ENCODE measurements around the gene NTM.

The NTM gene

DNA sequence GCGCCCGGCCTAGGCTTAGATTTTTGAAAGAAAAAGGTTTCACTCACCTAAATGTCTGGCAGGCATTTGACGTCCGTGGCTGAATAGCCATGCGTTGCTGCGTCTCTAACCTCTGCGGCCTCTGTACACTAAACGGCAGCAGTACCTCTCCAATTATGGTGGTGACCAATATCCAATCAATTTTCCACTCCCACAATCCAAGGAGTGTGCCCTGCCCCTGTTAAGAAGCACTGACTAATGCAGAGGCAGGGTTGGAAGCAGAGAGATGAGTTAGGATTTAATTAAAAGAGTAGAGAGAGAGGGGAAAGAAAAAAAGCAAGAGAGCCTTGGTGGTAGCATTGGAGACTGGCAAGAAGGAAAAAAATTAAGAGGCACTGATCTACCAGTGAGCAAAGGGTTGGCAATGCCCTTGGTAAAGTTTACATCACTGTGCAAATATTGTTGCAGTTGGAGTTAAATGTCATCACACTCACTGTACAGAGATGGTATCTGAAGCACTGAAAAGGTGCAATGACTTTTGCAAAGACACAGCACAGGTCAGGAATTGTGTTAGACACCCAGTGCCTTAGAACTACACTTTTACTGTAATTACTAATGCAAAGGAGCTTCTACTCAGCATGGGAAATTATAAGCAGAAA lies 526.7 kb downstream of the NTM start:
- no peak overlapping the region for H2BK15ac ChIP-seq (ENCODE audit: low read depth, poor library complexity, severe bottlenecking)
- H3K27me3 ChIP-seq (ENCODE audit: control insufficient read depth in 1 of 2, insufficient read depth in 1 of 2, low read length in 2 of 2): no peaks in the 10 kb centered on the region
- no peak overlapping the region for H2BK12ac ChIP-seq (ENCODE audit: low read length in 2 of 2)
- no peak overlapping the region for H3K4me3 ChIP-seq (ENCODE audit: insufficient read depth in 1 of 2, low read depth in 1 of 2, low read length in 2 of 2)
- no peaks in the 10 kb centered on the region for H3K79me1 ChIP-seq (replicated peaks; ENCODE audit: low read length, poor library complexity, severe bottlenecking)
- no peak overlapping the region for H3K14ac ChIP-seq (ENCODE audit: low read length in 2 of 2)
- no peak overlapping the region for H2BK5ac ChIP-seq (ENCODE audit: low read depth, low read length, poor library complexity, severe bottlenecking)
- H3K9me3 ChIP-seq (ENCODE audit: control insufficient read depth, low read length): no peaks in the 10 kb centered on the region
- no peak overlapping the region for H3K23ac ChIP-seq (ENCODE audit: low read length in 2 of 2)
- H3K4me2 ChIP-seq (ENCODE audit: low read length, poor library complexity, severe bottlenecking): no peak overlapping the region
- peaks cover 7% of the 10 kb centered on the region for H3K4me1 ChIP-seq (ENCODE audit: control insufficient read depth, insufficient read depth, low read depth, low read length)
- no peak overlapping the region for H3K18ac ChIP-seq (ENCODE audit: low read depth in 1 of 2, low read length in 2 of 2)
- no peak overlapping the region for H4K91ac ChIP-seq (ENCODE audit: low read length)
- no peak overlapping the region for H3K9ac ChIP-seq (ENCODE audit: low read length)
- H2AFZ ChIP-seq (ENCODE audit: low read depth, low read length): no peak overlapping the region
- H2AK5ac ChIP-seq (ENCODE audit: low read length, severe bottlenecking): no peak overlapping the region
- no peak overlapping the region for H3K4ac ChIP-seq (ENCODE audit: low read depth in 1 of 2, low read length in 2 of 2)
- peak overlapping the region; percentile 8 for H3K27ac ChIP-seq (ENCODE audit: low read length, poor library complexity, severe bottlenecking)
- H3K36me3 ChIP-seq (ENCODE audit: control insufficient read depth in 1 of 2, insufficient read depth in 2 of 2, low read depth in 1 of 2, low read length in 2 of 2): no peaks in the 10 kb centered on the region
- no peak overlapping the region for H4K8ac ChIP-seq (ENCODE audit: low read length)
- H2BK120ac ChIP-seq (ENCODE audit: low read depth, low read length): no peak overlapping the region
- no peak for DNase-seq
- WGBS: 98% methylated on average over 8 of the region's 8 CpGs

GRCh38 chr11:131897956-131898355 lies 527.5 kb downstream of the NTM start:
- Histone ChIP-seq H2BK120ac (ENCODE audit: low read depth, low read length) (no peak overlapping the region), H3K4me1 (ENCODE audit: control insufficient read depth, insufficient read depth, low read depth, low read length) (peaks cover 7% of the 10 kb centered on the region), H3K23ac (ENCODE audit: low read length in 2 of 2) (no peak overlapping the region), H2BK15ac (ENCODE audit: low read depth, poor library complexity, severe bottlenecking) (no peak overlapping the region), H2BK12ac (ENCODE audit: low read length in 2 of 2) (no peak overlapping the region), H3K14ac (ENCODE audit: low read length in 2 of 2) (no peak overlapping the region), H2AK5ac (ENCODE audit: low read length, severe bottlenecking) (no peak overlapping the region), H2AFZ (ENCODE audit: low read depth, low read length) (no peak overlapping the region), H3K4me2 (ENCODE audit: low read length, poor library complexity, severe bottlenecking) (no peak overlapping the region), H4K91ac (ENCODE audit: low read length) (no peak overlapping the region), H2BK5ac (ENCODE audit: low read depth, low read length, poor library complexity, severe bottlenecking) (no peak overlapping the region), H3K4ac (ENCODE audit: low read depth in 1 of 2, low read length in 2 of 2) (no peak overlapping the region), H3K9ac (ENCODE audit: low read length) (no peak overlapping the region), H4K8ac (ENCODE audit: low read length) (no peak overlapping the region), H3K9me3 (ENCODE audit: control insufficient read depth, low read length) (no peaks in the 10 kb centered on the region), H3K4me3 (ENCODE audit: insufficient read depth in 1 of 2, low read depth in 1 of 2, low read length in 2 of 2) (no peak overlapping the region), H3K36me3 (ENCODE audit: control insufficient read depth in 1 of 2, insufficient read depth in 2 of 2, low read depth in 1 of 2, low read length in 2 of 2) (no peaks in the 10 kb centered on the region), H3K27ac (ENCODE audit: low read length, poor library complexity, severe bottlenecking) (peak overlapping the region; percentile 61), H3K79me1 (replicated peaks; ENCODE audit: low read length, poor library complexity, severe bottlenecking) (no peaks in the 10 kb centered on the region), H3K18ac (ENCODE audit: low read depth in 1 of 2, low read length in 2 of 2) (no peak overlapping the region), H3K27me3 (ENCODE audit: control insufficient read depth in 1 of 2, insufficient read depth in 1 of 2, low read length in 2 of 2) (no peaks in the 10 kb centered on the region)
- 18% methylated on average over 2 of the region's 5 CpGs for WGBS
- DNase-seq: peak; percentile 67

DNA sequence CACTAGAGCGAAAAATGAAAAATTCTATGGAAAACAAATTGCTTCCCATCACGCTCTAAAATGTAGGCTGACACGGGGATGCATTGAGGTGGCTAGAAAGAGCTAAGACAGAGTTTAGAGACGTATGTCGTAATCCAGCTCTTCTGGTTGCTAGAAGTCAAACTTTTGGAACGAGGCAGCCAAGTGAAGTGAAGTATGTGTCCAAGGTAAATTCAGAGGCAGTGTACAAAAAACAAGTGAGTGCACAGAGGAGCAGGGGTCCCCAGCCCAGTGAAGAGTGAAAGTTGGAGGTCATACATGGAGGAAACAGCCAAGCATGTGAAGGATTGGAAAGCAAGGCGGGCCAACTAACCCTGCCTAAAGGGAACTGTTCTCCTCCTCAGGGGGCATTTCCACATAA lies 528.5 kb downstream of the NTM start:
- Histone ChIP-seq H3K14ac (ENCODE audit: low read length in 2 of 2) (no peak overlapping the region), H3K9ac (ENCODE audit: low read length) (no peak overlapping the region), H3K18ac (ENCODE audit: low read depth in 1 of 2, low read length in 2 of 2) (no peak overlapping the region), H2BK120ac (ENCODE audit: low read depth, low read length) (no peak overlapping the region), H3K36me3 (ENCODE audit: control insufficient read depth in 1 of 2, insufficient read depth in 2 of 2, low read depth in 1 of 2, low read length in 2 of 2) (no peaks in the 10 kb centered on the region), H2BK15ac (ENCODE audit: low read depth, poor library complexity, severe bottlenecking) (no peak overlapping the region), H4K91ac (ENCODE audit: low read length) (no peak overlapping the region), H3K27me3 (ENCODE audit: control insufficient read depth in 1 of 2, insufficient read depth in 1 of 2, low read length in 2 of 2) (no peaks in the 10 kb centered on the region), H3K9me3 (ENCODE audit: control insufficient read depth, low read length) (no peaks in the 10 kb centered on the region), H2AFZ (ENCODE audit: low read depth, low read length) (no peak overlapping the region), H3K79me1 (replicated peaks; ENCODE audit: low read length, poor library complexity, severe bottlenecking) (no peaks in the 10 kb centered on the region), H4K8ac (ENCODE audit: low read length) (no peak overlapping the region), H2AK5ac (ENCODE audit: low read length, severe bottlenecking) (peak overlapping the region; percentile 30), H2BK12ac (ENCODE audit: low read length in 2 of 2) (no peak overlapping the region), H3K4ac (ENCODE audit: low read depth in 1 of 2, low read length in 2 of 2) (no peak overlapping the region), H3K27ac (ENCODE audit: low read length, poor library complexity, severe bottlenecking) (peak overlapping the region; percentile 0), H3K23ac (ENCODE audit: low read length in 2 of 2) (no peak overlapping the region), H3K4me1 (ENCODE audit: control insufficient read depth, insufficient read depth, low read depth, low read length) (peaks cover 6% of the 10 kb centered on the region), H3K4me3 (ENCODE audit: insufficient read depth in 1 of 2, low read depth in 1 of 2, low read length in 2 of 2) (no peak overlapping the region), H3K4me2 (ENCODE audit: low read length, poor library complexity, severe bottlenecking) (no peak overlapping the region), H2BK5ac (ENCODE audit: low read depth, low read length, poor library complexity, severe bottlenecking) (no peak overlapping the region)
- 97% methylated on average over 7 of the region's 7 CpGs for WGBS
- DNase-seq: no peak

- no peak overlapping the region for H3K27ac ChIP-seq (ENCODE audit: low read length, poor library complexity, severe bottlenecking)
- H2BK120ac ChIP-seq (ENCODE audit: low read depth, low read length): no peak overlapping the region
- H3K4me1 ChIP-seq (ENCODE audit: control insufficient read depth, insufficient read depth, low read depth, low read length): peaks cover 8% of the 10 kb centered on the region
- H4K91ac ChIP-seq (ENCODE audit: low read length): no peak overlapping the region
- no peak overlapping the region for H2AFZ ChIP-seq (ENCODE audit: low read depth, low read length)
- no peak overlapping the region for H3K4ac ChIP-seq (ENCODE audit: low read depth in 1 of 2, low read length in 2 of 2)
- H3K4me2 ChIP-seq (ENCODE audit: low read length, poor library complexity, severe bottlenecking): no peak overlapping the region
- no peak overlapping the region for H4K8ac ChIP-seq (ENCODE audit: low read length)
- H3K9me3 ChIP-seq (ENCODE audit: control insufficient read depth, low read length): no peaks in the 10 kb centered on the region
- WGBS: 87% methylated on average over 6 of the region's 6 CpGs
- peak overlapping the region in 1 of 2 experiments; percentile 21 for H2BK12ac ChIP-seq (ENCODE audit: low read length in 2 of 2)
- no peak overlapping the region for H3K4me3 ChIP-seq (ENCODE audit: insufficient read depth in 1 of 2, low read depth in 1 of 2, low read length in 2 of 2)
- no peaks in the 10 kb centered on the region for H3K36me3 ChIP-seq (ENCODE audit: control insufficient read depth in 1 of 2, insufficient read depth in 2 of 2, low read depth in 1 of 2, low read length in 2 of 2)
- no peak overlapping the region for H3K18ac ChIP-seq (ENCODE audit: low read depth in 1 of 2, low read length in 2 of 2)
- H3K27me3 ChIP-seq (ENCODE audit: control insufficient read depth in 1 of 2, insufficient read depth in 1 of 2, low read length in 2 of 2): no peaks in the 10 kb centered on the region
- no peak overlapping the region for H2BK5ac ChIP-seq (ENCODE audit: low read depth, low read length, poor library complexity, severe bottlenecking)
- H3K23ac ChIP-seq (ENCODE audit: low read length in 2 of 2): no peak overlapping the region
- H2AK5ac ChIP-seq (ENCODE audit: low read length, severe bottlenecking): no peak overlapping the region
- no peak for DNase-seq
- H2BK15ac ChIP-seq (ENCODE audit: low read depth, poor library complexity, severe bottlenecking): no peak overlapping the region
- peaks cover 2% of the 10 kb centered on the region for H3K79me1 ChIP-seq (replicated peaks; ENCODE audit: low read length, poor library complexity, severe bottlenecking)
- H3K14ac ChIP-seq (ENCODE audit: low read length in 2 of 2): no peak overlapping the region
- H3K9ac ChIP-seq (ENCODE audit: low read length): peak overlapping the region; percentile 57
These were observed 529.6 kb downstream of the NTM start for GRCh38 chr11:131899950-131900580.

Measured in mesenchymal stem cell (in vitro differentiated cells and primary cell).